Lower leg skin (tissue), 4 donors: Measurements from ENCODE around the gene LRRC32. TPM values are rescaled to one million over a fixed set of nuclear protein-coding genes. Genes with fewer than 3 reads are reported as not detected.
A peak's percentile ranks its signal among the peaks of the same experiment; 100 is the strongest.

Experiments used
- DNase-seq, 2 donors: peaks; one replicate each; pipeline ENCODE4 v3.0.0-alpha.2; 2019; ENCODE audit warnings: low spot score in 2 of 2
- H3K4me3 ChIP-seq: fragments of 200-600 bp; sonication (generic); 2 replicates; pipeline ENCODE4 v1.5.1; 2017; ENCODE audit warnings: mild to moderate bottlenecking, low read depth; ENCODE audit not compliant: poor library complexity, severe bottlenecking
- CTCF ChIP-seq, 3 donors: fragments of 450-650 bp; IDR thresholded peaks; one replicate each; pipeline ENCODE4 v1.5.1; 2016; ENCODE audit warnings: antibody characterized with exemption in 3 of 3, mild to moderate bottlenecking in 3 of 3, moderate library complexity in 2 of 3
- POLR2A ChIP-seq, 2 donors: fragments of 450-650 bp; IDR thresholded peaks; one replicate each; pipeline ENCODE4 v1.6.1; 2016 to 2017; ENCODE audit warnings: antibody characterized with exemption in 2 of 2, mild to moderate bottlenecking in 1 of 2, moderate library complexity in 1 of 2
- WGBS, 2 donors: methylation state at CpG; one replicate each; pipeline ENCODE4 v1.1.5; 2018; 5-methylcytosine and 5-hydroxymethylcytosine counted together
- intact Hi-C: fragments of 100-400 bp; cut with DNase I; formaldehyde crosslinking; loops from one replicate; pipeline ENCODE4 v1.15.0; 2023; ENCODE audit warnings: low total_unique reads
- total RNA-seq, 4 donors: library from RNA; depleted of rRNA; stranded (reverse); fragments of >200 nt; gene quantifications; one replicate each; pipeline ENCODE4 v1.1.0, GENCODE V29; 2016

The LRRC32 gene
- total RNA-seq, 4 donors from 2014 or later, result 9.0 to 42.5 (median 18.7) TPM

DNA sequence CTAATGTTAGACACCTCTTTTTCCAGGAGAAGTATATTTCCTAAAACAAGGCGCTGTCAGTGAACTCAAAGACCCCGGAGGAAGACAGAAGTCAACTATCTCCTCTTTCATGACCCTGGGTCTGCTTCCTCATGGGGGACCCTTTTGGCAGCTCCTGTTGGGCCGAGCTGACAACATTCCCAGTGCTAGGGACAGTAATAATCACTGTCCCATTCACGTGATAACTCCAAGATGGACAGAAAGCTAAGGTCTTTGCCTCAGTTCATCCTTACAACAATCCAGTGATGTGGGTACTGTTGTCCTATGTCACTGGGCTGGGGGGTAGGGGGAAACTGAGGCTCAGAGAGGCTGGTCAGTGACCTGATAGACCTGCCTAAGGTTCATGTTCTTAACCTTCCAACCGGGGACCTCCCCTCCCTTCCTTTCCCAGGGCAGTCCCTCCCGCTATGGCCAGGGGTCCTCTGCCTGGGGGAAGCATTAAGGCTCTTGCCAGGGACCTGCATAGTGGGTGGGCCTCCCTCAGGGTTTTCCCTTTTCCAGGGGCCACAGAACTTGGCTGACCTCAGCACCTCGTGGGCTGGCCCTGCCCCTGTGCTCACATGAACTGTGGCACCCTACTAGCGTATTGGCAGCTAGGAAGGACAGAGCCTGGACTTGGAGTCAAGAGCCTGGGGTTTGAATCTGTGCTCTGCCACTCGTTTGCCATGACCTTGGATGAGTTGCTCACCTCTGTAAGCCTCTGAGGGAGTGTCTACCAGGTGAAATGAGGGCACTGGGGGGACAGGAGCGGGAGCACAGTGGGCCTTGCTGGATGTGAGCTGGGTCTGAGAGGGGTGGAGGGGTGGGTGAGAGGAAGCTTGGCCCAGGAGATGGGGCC lies 53.6 kb downstream of the LRRC32 start:
- no peak for TF ChIP-seq POLR2A (IDR thresholded peaks at IDR 0.05)
- no peak for TF ChIP-seq CTCF (IDR thresholded peaks at IDR 0.05)
- H3K4me3 ChIP-seq, result no peak overlapping the region
- 75 to 77% methylated on average over 10 of the region's 10 CpGs for WGBS, 2 donors
- peak in 1 of 2 donors; percentile 77 for DNase-seq
- intact Hi-C loops, result no loop called here

- intact Hi-C loops, result no loop called here
- WGBS, 2 donors, result 27 to 35% methylated on average over 4 of the region's 4 CpGs
Observed at GRCh38 chr11:76615950-76616349, 54.6 kb downstream of the LRRC32 start.

DNA sequence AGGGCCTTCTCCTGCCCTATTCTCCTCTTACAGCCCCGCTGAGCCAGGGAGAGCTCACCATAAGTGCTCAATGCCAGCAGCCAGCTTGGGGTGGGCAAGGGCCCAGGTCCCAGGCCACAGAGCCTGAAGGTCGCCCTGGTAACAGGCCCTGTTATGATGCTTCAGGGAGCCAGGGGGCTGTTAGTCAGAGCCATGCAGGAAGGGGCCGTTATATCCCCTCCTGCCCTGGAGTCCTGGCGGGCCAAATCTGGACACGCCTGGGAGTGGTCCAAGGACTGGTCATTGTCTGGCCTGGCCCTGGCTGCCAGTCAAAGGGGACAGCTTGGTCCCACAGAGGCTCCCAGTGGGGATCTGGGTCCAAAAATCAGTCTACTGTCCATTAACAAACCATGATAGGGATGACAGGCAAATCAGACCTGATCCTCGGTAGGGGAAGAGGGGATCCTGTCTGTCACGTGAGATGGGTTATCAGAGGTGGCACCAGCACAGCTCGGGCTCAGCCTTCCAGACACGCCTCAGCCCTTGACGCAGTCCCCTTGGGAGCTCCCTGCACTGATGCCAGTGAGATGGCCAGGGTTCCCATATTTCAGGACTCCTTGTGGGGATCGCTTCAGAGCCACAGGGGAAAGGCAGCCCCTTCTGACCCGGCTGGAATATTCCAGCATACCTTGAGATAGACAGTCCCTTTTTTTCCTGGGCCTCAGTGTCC lies 55.9 kb downstream of the LRRC32 start:
- intact Hi-C loops, result no loop called here
- H3K4me3 ChIP-seq, result no peak overlapping the region
- peak in 1 of 2 donors; percentile 90 for DNase-seq
- 59 to 70% methylated on average over 12 of the region's 12 CpGs for WGBS, 2 donors
- TF ChIP-seq POLR2A (IDR thresholded peaks at IDR 0.05) (no peak), CTCF (IDR thresholded peaks at IDR 0.05) (no peak)

More at GRCh38 chr11:76615950-76616349, 54.6 kb downstream of the LRRC32 start:
- peak in 1 of 2 donors; percentile 94 for DNase-seq
- H3K4me3 ChIP-seq, result no peak overlapping the region
- TF ChIP-seq POLR2A (IDR thresholded peaks at IDR 0.05) (no peak), CTCF (IDR thresholded peaks at IDR 0.05) (no peak)

GRCh38 chr11:76613901-76614300 lies 56.6 kb downstream of the LRRC32 start:
- DNase-seq, result no peak
- intact Hi-C loops, result no loop called here
- no peak overlapping the region for H3K4me3 ChIP-seq
- WGBS, 2 donors, result 76 to 77% methylated on average over 4 of the region's 4 CpGs
- no peak for TF ChIP-seq POLR2A (IDR thresholded peaks at IDR 0.05)
- TF ChIP-seq CTCF (IDR thresholded peaks at IDR 0.05), result no peak

- peak in 1 of 2 donors; percentile 57 for DNase-seq
- WGBS, 2 donors, result 84 to 88% methylated on average over 4 of the region's 4 CpGs
- no peak overlapping the region for H3K4me3 ChIP-seq
- TF ChIP-seq POLR2A (IDR thresholded peaks at IDR 0.05) (no peak), CTCF (IDR thresholded peaks at IDR 0.05) (no peak)
- intact Hi-C loops, result no loop called here
Observed at GRCh38 chr11:76612226-76612625, 58.3 kb downstream of the LRRC32 start.
